ENCODE results near the gene TMEM145. TPM values are rescaled to one million over a fixed set of nuclear protein-coding genes. Genes with fewer than 3 reads are reported as not detected.
A peak's percentile ranks its signal among the peaks of the same experiment; 100 is the strongest.

The TMEM145 gene
- polyA plus RNA-seq, 1 donor from 2014 or later: 30.9 TPM

GRCh38 chr19:42328106-42328505, 15.0 kb downstream of the TMEM145 start:
- peak overlapping the region; percentile 38 for H3K9ac ChIP-seq (ENCODE audit: low read length)
- peaks cover 20% of the 10 kb centered on the region for H3K27me3 ChIP-seq (ENCODE audit: insufficient read depth, low read depth, low read length)
- H3F3A ChIP-seq (ENCODE audit: insufficient read depth, low read length, poor library complexity, severe bottlenecking): no peaks in the 10 kb centered on the region
- peak overlapping the region; percentile 35 for H3K4me2 ChIP-seq (ENCODE audit: low read length)
- H3K27ac ChIP-seq (ENCODE audit: low read length): no peak overlapping the region
- H3K9me2 ChIP-seq (ENCODE audit: insufficient read depth, low read length): no peaks in the 10 kb centered on the region
- H3K9me3 ChIP-seq (ENCODE audit: low read length): no peaks in the 10 kb centered on the region
- H2AFZ ChIP-seq (ENCODE audit: low read depth, low read length): no peak overlapping the region
- no peaks in the 10 kb centered on the region for H3K36me3 ChIP-seq (ENCODE audit: insufficient read depth, low read length)
- H4K20me1 ChIP-seq (ENCODE audit: insufficient read depth): no peaks in the 10 kb centered on the region
- H3K4me3 ChIP-seq (ENCODE audit: low read length): peak overlapping the region; percentile 93
- no peak for TF ChIP-seq EP300 (conservative IDR thresholded peaks at IDR 0.05; ENCODE audit: poor library complexity, severe bottlenecking)
- TF ChIP-seq, protein P1, sequence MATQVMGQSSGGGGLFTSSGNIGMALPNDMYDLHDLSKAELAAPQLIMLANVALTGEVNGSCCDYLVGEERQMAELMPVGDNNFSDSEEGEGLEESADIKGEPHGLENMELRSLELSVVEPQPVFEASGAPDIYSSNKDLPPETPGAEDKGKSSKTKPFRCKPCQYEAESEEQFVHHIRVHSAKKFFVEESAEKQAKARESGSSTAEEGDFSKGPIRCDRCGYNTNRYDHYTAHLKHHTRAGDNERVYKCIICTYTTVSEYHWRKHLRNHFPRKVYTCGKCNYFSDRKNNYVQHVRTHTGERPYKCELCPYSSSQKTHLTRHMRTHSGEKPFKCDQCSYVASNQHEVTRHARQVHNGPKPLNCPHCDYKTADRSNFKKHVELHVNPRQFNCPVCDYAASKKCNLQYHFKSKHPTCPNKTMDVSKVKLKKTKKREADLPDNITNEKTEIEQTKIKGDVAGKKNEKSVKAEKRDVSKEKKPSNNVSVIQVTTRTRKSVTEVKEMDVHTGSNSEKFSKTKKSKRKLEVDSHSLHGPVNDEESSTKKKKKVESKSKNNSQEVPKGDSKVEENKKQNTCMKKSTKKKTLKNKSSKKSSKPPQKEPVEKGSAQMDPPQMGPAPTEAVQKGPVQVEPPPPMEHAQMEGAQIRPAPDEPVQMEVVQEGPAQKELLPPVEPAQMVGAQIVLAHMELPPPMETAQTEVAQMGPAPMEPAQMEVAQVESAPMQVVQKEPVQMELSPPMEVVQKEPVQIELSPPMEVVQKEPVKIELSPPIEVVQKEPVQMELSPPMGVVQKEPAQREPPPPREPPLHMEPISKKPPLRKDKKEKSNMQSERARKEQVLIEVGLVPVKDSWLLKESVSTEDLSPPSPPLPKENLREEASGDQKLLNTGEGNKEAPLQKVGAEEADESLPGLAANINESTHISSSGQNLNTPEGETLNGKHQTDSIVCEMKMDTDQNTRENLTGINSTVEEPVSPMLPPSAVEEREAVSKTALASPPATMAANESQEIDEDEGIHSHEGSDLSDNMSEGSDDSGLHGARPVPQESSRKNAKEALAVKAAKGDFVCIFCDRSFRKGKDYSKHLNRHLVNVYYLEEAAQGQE (IDR thresholded peaks at IDR 0.05; ENCODE audit: borderline replicate concordance): no peak
- no peak for TF ChIP-seq MXI1 (conservative IDR thresholded peaks at IDR 0.05; ENCODE audit: poor library complexity, severe bottlenecking)
- TF ChIP-seq RAD21 (conservative IDR thresholded peaks at IDR 0.05): no peak
- TF ChIP-seq SMC3 (conservative IDR thresholded peaks at IDR 0.05; ENCODE audit: poor library complexity): no peak
- TF ChIP-seq, protein P2, sequence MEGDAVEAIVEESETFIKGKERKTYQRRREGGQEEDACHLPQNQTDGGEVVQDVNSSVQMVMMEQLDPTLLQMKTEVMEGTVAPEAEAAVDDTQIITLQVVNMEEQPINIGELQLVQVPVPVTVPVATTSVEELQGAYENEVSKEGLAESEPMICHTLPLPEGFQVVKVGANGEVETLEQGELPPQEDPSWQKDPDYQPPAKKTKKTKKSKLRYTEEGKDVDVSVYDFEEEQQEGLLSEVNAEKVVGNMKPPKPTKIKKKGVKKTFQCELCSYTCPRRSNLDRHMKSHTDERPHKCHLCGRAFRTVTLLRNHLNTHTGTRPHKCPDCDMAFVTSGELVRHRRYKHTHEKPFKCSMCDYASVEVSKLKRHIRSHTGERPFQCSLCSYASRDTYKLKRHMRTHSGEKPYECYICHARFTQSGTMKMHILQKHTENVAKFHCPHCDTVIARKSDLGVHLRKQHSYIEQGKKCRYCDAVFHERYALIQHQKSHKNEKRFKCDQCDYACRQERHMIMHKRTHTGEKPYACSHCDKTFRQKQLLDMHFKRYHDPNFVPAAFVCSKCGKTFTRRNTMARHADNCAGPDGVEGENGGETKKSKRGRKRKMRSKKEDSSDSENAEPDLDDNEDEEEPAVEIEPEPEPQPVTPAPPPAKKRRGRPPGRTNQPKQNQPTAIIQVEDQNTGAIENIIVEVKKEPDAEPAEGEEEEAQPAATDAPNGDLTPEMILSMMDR (IDR thresholded peaks at IDR 0.05; ENCODE audit: poor library complexity, severe bottlenecking): no peak
- no peak for TF ChIP-seq POLR2AphosphoS5 (IDR thresholded peaks at IDR 0.05)
- TF ChIP-seq EZH2 (IDR thresholded peaks at IDR 0.05; ENCODE audit: borderline replicate concordance, insufficient read depth, low read length, poor library complexity, severe bottlenecking): no peak
- TF ChIP-seq TAF1 (IDR thresholded peaks at IDR 0.05; ENCODE audit: low read depth): no peak
- H3K79me2 ChIP-seq (replicated peaks; ENCODE audit: insufficient read depth, low read length): peaks cover 40% of the 10 kb centered on the region

DNA sequence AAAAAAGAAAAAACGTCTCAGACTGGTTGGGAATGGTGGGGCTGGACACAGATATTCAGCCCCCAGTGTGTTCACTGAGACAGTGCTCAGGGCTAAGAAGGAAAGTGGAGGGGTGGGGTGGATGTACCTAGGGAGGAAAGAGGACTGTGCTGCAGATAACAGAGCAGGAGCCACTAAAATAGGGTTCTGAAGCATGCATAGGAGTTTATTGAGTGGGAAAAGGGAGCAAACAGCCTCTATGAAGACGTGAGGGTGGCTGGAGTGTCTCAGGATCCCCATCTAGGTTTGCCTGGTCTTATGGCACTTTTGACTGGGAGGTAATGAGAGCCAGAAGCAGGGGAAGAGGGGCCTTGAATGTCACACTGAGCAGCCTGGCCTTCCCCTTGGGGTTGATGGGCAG, 15.7 kb downstream of the TMEM145 start:
- no peaks in the 10 kb centered on the region for H3K36me3 ChIP-seq (ENCODE audit: insufficient read depth, low read length)
- H3K9me2 ChIP-seq (ENCODE audit: insufficient read depth, low read length): no peaks in the 10 kb centered on the region
- no peaks in the 10 kb centered on the region for H4K20me1 ChIP-seq (ENCODE audit: insufficient read depth)
- H3K4me3 ChIP-seq (ENCODE audit: low read length): peak overlapping the region; percentile 93
- H3K79me2 ChIP-seq (replicated peaks; ENCODE audit: insufficient read depth, low read length): peaks cover 40% of the 10 kb centered on the region
- H2AFZ ChIP-seq (ENCODE audit: low read depth, low read length): no peak overlapping the region
- no peaks in the 10 kb centered on the region for H3F3A ChIP-seq (ENCODE audit: insufficient read depth, low read length, poor library complexity, severe bottlenecking)
- H3K27ac ChIP-seq (ENCODE audit: low read length): no peak overlapping the region
- no peak for TF ChIP-seq TAF1 (IDR thresholded peaks at IDR 0.05; ENCODE audit: low read depth)
- TF ChIP-seq, protein P1 (IDR thresholded peaks at IDR 0.05; ENCODE audit: borderline replicate concordance): no peak
- no peak for TF ChIP-seq EZH2 (IDR thresholded peaks at IDR 0.05; ENCODE audit: borderline replicate concordance, insufficient read depth, low read length, poor library complexity, severe bottlenecking)
- TF ChIP-seq MXI1 (conservative IDR thresholded peaks at IDR 0.05; ENCODE audit: poor library complexity, severe bottlenecking): no peak
- no peak for TF ChIP-seq RAD21 (conservative IDR thresholded peaks at IDR 0.05)
- TF ChIP-seq POLR2AphosphoS5 (IDR thresholded peaks at IDR 0.05): no peak
- TF ChIP-seq, protein P2 (IDR thresholded peaks at IDR 0.05; ENCODE audit: poor library complexity, severe bottlenecking): no peak
- no peak for TF ChIP-seq SMC3 (conservative IDR thresholded peaks at IDR 0.05; ENCODE audit: poor library complexity)
- TF ChIP-seq EP300 (conservative IDR thresholded peaks at IDR 0.05; ENCODE audit: poor library complexity, severe bottlenecking): no peak
- H3K4me2 ChIP-seq (ENCODE audit: low read length): no peak overlapping the region
- H3K9ac ChIP-seq (ENCODE audit: low read length): no peak overlapping the region
- H3K27me3 ChIP-seq (ENCODE audit: insufficient read depth, low read depth, low read length): peaks cover 12% of the 10 kb centered on the region
- H3K9me3 ChIP-seq (ENCODE audit: low read length): no peaks in the 10 kb centered on the region
